Esophagus squamous epithelium (tissue), 5 donors: ENCODE results near the gene SBNO1. TPM values are rescaled to one million over a fixed set of nuclear protein-coding genes. Genes with fewer than 3 reads are reported as not detected.

Source experiments
- DNase-seq: peaks from one replicate; lab custom pipeline; 2025; lab: John Stamatoyannopoulos, UW
- H3K27ac ChIP-seq, 4 donors: fragments of 200-600 bp; sonication (generic); one replicate each; pipeline ENCODE4 v1.5.1; 2016 to 2019; ENCODE audit warnings: mild to moderate bottlenecking in 1 of 4
- H3K27me3 ChIP-seq, 4 donors: fragments of 200-600 bp; sonication (generic); 1 replicate in 3 of 4; 2 replicates in 1 of 4; pipeline versions ENCODE4 v1.5.1 to v1.6.0; 2017 to 2021; ENCODE audit warnings: antibody characterized with exemption in 1 of 4
- H3K36me3 ChIP-seq, 3 donors: fragments of 200-600 bp; sonication (generic); one replicate each; pipeline ENCODE4 v1.5.1; 2016 to 2019
- H3K4me1 ChIP-seq, 3 donors: fragments of 200-600 bp; sonication (generic); one replicate each; pipeline ENCODE4 v1.5.1; 2017 to 2019
- H3K4me3 ChIP-seq, 4 donors: fragments of 200-600 bp; sonication (generic); 1 replicate in 3 of 4; 2 replicates in 1 of 4; pipeline ENCODE4 v1.5.1; 2016 to 2019; ENCODE audit warnings: mild to moderate bottlenecking in 2 of 4, moderate library complexity in 1 of 4
- H3K9me3 ChIP-seq, 3 donors: fragments of 200-600 bp; sonication (generic); one replicate each; pipeline ENCODE4 v1.5.1; 2016 to 2019
- CTCF ChIP-seq, 6 experiments: fragments of 450-650 bp in 4 of 6; fragments of 200-600 bp in 2 of 6; sonication (generic) in 2 of 6; IDR thresholded peaks; one replicate each; pipeline ENCODE4 v1.5.1; 2016 to 2019; ENCODE audit warnings: antibody characterized with exemption in 6 of 6, mild to moderate bottlenecking in 4 of 6, moderate library complexity in 4 of 6
- POLR2A ChIP-seq, 4 donors: fragments of 450-650 bp; IDR thresholded peaks; one replicate each; pipeline ENCODE4 v1.6.1; 2017; ENCODE audit warnings: antibody characterized with exemption in 4 of 4, mild to moderate bottlenecking in 4 of 4, moderate library complexity in 3 of 4
- WGBS, 2 donors: methylation state at CpG; one replicate each; pipeline ENCODE4 v1.1.5; 2018; 5-methylcytosine and 5-hydroxymethylcytosine counted together
- intact Hi-C: fragments of 100-400 bp; cut with DNase I; formaldehyde crosslinking; loops from one replicate; pipeline ENCODE4 v1.15.0; 2022
- small RNA-seq, 4 donors: library from RNA; depleted of rRNA; stranded (forward); fragments of <200 nt; gene quantifications; one replicate each; pipeline ENCODE3, GENCODE V24; 2016
- total RNA-seq, 4 donors: library from RNA; depleted of rRNA; stranded (reverse); fragments of >200 nt; gene quantifications; one replicate each; pipeline ENCODE4 v1.1.0, GENCODE V29; 2016
- donor health status: DM: yes; HTN: yes; CAD: no.

SBNO1 gene
- total RNA-seq, 4 donors from 2014 or later, result 16.8 to 26.1 (median 23.0) TPM

GRCh38 chr12:123242116-123242904 is 122.3 kb downstream of the SBNO1 start:
- no peak for DNase-seq

More at GRCh38 chr12:123242116-123242904, 122.3 kb downstream of the SBNO1 start:
- Histone ChIP-seq H3K27ac (peak overlapping the region in 2 of 4 donors; percentile 31 to 40), H3K9me3 (no peaks in the 10 kb centered on the region), H3K36me3 (peaks cover 0 to 18% (median 0%) of the 10 kb centered on the region in 3 donors), H3K4me3 (no peak overlapping the region), H3K4me1 (peaks cover 6 to 34% (median 10%) of the 10 kb centered on the region in 3 donors), H3K27me3 (no peaks in the 10 kb centered on the region)
- intact Hi-C loops, result no loop called here
- TF ChIP-seq CTCF (IDR thresholded peaks at IDR 0.05) (no peak), POLR2A (IDR thresholded peaks at IDR 0.05) (no peak)
- 35 to 37% methylated on average over 11 of the region's 11 CpGs for WGBS, 2 donors

Small RNAs within 50 kb of the gene (small RNA-seq; reads per million reads assigned to genes)
- gene RF00019, result 0 reads per million in 4 donors
- 0 to 0.89 (median 0.38) reads per million in 4 donors for gene RNA5SP375

Other genes starting within 250 kb of the SBNO1 start
- 1 to 10 TPM; 4.2 to 9.1 (median 8.2) TPM for gene PITPNM2, start 213.8 kb downstream of the SBNO1 start, total RNA-seq
- 10 to 100 TPM; 17.0 to 43.8 (median 22.1) TPM for gene MPHOSPH9, start 131.7 kb downstream of the SBNO1 start, total RNA-seq
- gene MTRFR, start 131.4 kb downstream of the SBNO1 start, total RNA-seq, result 10 to 100 TPM in 1 of 4 donors, 1 to 10 TPM in 3; 5.3 to 11.4 (median 7.2) TPM
- 100 to 1,000 TPM in 3 of 4 donors, 10 to 100 TPM in 1; 82.0 to 174 (median 116) TPM for gene CDK2AP1, start 93.0 kb downstream of the SBNO1 start, total RNA-seq
- 10 to 100 TPM; 54.8 to 69.1 (median 68.4) TPM for gene KMT5A, start 19.3 kb upstream of the SBNO1 start, total RNA-seq
- gene RILPL2, start 71.8 kb upstream of the SBNO1 start, total RNA-seq, result 1 to 10 TPM; 1.3 to 5.7 (median 3.7) TPM
- gene SNRNP35, start 93.3 kb upstream of the SBNO1 start, total RNA-seq, result 10 to 100 TPM; 12.3 to 21.6 (median 13.7) TPM
- 10 to 100 TPM in 1 of 4 donors, 1 to 10 TPM in 3; 4.6 to 14.5 (median 7.0) TPM for gene RILPL1, start 168.9 kb upstream of the SBNO1 start, total RNA-seq
- 100 to 1,000 TPM; 123 to 179 (median 146) TPM for gene TMED2, start 219.7 kb upstream of the SBNO1 start, total RNA-seq
- 10 to 100 TPM; 18.7 to 28.3 (median 20.3) TPM for gene DDX55, start 237.3 kb upstream of the SBNO1 start, total RNA-seq